HL-60/S4 treated with retinoic acid at 250 ng/mL for 4 days and 3 days (cell line): Measurements from ENCODE around the gene COL8A1.
"Not testable (repeated sequence)": the region's sequence is repeated elsewhere in the genome, so short reads cannot be mapped to it uniquely, and the experiment has no call there.

Experiments used
- in situ Hi-C: fragments of 300-500 bp; cut with MboI; formaldehyde crosslinking; loops from 2 replicates; pipeline ENCODE4 v1.7.0; 2022; ENCODE audit warnings: low sequenced_read_pairs

Gene COL8A1

DNA sequence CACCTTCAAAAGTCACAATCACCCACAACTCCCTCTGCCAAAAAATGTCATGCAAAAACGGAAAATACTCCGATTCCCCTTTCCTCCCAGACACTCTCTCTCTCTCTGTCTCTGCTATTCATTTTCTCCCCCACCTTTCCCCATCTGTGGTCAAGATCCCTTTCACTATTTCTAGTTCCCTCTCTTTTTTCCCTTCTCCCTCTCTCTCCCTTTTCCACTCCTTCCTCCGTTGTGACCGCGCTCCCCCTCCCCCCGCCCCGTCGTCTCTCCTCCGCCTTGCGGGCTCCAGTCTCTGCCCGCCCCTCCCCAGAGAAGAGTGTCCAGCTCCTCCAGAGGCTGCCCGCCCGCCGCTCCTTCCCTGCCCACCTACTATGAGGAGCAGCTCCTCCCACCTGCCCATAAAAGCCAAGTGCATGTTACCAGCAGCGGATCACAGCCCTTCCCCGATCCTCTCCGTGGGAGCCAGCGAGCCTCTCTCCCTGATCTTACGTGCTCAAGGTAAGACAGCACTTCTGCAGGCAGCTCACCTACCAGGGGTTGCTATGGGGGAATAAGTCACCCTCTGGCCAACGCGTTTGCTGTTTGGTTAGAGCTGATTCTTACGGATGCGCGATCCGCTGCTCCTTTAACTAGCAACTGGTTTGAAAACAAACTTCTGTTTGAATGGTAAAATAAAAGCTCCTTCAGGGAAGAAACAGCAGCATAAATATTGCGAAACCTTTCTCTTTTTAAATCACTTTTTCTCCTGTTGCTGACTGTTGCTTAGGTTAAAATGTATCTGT lies at the start of gene COL8A1:
Gene COL8A1, plus strand, starts transcription at position 428 of the 782 bp plus-strand sequence. CDS start 152,089 bp downstream, outside the sequence.
- in situ Hi-C loops = no loop called here

DNA sequence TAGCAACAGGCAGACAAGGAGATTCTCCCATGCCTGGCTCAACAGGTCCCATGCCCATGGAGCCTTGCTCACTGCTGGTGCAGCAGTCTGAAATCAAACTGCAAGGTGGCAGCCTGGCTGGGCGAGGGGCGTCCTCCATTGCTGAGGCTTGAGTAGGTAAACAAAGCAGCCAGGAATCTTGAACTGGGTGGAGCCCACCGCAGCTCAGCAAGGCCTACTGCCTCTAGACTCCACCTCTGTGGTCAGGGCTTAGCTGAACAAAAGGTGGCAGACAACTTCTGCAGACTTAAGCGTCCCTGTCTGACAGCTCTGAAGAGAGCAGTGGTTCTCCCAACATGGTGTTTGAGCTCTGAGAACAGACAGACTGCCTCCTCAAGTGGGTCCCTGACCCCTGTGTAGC lies 49.2 kb upstream of the COL8A1 start:
- in situ Hi-C loops = not testable (repeated sequence)

DNA sequence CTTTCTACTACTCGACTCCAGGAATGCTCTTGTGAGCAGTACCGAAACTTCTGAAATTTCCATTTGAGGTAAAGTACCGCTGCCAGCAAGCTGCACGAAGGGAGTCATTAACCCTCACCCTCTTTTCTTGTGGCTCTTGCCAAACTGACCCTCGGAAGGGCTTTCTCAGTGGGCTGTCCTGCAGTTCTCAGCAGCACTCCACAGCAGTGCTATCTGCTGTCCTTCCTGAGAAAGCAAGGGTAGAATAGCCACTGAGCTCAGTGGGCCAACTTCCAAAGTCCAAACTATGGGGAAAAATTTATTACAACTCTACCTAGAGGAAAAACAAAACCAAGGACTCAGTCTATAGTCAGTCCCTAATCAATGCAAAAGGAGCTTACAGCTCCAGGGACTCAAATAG lies 38.5 kb upstream of the COL8A1 start:
- in situ Hi-C loops = no loop called here

DNA sequence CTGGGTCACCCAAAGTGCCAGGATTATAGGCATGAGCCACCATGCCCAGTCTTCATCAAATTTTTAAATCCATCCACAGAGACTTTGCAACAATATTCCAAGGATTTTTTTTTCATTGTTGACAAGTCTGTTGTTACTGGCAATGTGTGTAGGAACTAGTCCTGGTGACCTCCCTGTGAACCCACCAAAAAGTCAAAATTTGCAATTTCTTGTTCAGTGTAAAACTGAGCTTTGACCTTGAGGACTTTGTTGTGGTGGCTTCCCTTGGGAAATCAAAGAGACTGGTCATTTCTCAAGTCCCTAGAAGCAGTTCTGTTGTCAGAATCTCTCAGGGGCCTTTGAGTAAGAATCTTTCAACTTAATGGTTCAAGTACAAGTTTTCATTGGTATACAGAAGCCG lies 36.9 kb upstream of the COL8A1 start:
- in situ Hi-C loops = no loop called here

DNA sequence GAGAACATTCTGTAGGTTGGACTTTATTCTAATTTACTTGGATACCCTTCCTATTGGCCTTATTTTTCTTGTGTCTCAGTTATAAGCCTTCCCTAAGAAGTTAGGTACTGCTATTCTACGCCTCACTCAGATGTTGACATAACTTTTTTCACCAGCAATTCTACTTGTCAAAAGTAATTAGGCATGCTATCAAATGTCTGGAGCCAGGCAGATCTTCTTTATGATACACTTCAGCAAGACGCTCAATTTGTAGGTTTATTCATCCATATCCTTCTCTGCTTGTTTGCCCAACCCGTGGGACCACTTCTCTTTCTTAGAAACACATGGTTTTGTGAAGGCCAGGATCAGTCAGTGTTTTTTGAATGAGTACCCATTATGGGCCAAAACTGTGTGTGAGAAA lies 36.2 kb upstream of the COL8A1 start:
- in situ Hi-C loops = no loop called here

DNA sequence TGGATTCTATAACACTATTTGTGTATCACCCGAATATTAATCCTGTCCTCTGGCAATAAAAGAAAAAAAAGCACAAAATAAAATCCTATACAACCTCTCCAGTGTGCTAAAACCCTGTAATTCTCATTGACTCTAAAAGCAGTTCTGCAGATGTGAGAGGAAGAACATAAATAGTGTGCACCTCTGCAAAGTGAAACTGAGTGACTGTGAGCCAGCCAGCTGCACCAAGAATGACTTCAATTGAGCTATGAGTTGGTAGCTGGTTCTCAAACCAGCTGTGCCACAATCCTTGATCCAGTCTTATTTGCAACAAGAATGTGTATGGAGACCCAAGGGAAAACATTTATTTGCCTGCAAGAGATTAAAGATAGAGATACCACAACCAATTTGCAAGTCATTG lies 31.2 kb upstream of the COL8A1 start:
- in situ Hi-C loops = no loop called here

DNA sequence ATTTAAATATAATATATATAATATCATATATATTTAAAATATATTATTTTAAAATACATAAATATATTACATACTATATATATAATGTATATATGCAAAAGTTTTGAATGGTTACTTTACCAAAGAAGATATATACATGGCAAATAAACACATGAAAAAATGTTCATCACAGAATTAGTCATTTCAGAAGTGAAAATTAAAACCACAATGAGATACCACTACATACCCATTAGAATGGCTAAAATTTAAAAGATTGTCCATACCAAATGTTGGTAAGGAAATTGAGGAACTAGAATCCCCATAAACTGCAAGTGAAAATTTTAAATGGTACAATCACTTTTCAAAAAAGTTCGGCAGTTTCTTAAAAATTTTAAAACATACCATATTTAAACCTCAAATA lies 23.6 kb upstream of the COL8A1 start:
- in situ Hi-C loops = no loop called here

DNA sequence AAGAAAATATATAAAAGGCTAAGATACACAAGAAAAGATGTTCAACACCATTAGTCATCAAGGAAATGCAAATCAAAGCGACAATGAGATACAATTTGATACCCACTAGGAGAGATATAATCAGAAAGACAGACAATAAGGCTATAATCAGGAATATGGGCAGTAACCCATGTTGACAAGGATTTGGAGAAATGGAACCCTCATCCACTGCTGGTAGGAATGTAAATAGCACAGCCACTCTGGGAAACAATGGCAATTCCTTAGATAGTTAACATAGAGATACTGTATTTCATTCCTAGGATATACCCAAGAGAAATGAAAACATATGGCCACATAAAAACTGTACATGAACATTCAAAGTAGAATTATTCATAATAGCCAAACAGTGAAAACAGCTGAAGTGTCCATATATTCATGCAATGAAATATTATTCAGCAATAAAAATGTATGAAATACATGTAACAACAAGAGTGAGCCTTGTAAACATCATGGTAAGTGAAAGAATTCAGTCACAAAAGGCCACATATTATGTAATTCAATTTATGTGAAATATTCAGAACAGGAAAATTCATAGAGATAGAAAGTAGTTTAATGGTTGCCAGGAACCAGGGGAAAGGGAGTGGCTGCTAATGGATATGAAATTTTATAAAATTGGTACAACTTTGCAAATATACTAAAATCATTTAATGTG lies 18.2 kb upstream of the COL8A1 start:
- in situ Hi-C loops = no loop called here

DNA sequence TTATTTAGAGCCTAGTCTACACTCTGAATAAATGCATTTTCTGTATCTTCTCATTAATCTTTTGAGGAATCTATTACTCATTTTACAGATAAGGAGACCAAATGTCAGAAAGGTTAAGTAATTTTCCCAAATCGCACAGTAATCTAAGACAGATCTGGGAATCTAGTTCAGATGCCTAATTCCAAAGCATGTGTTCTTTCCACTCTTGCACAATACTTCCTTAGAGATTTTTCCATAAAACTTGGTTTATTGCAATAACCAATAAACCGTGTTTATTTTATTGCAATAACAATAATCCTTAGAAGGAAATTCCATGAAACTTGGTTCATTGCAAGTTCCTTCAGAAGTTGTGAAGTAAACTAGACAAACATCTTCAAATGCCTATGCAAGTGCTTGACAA lies 17.4 kb upstream of the COL8A1 start:
- in situ Hi-C loops = no loop called here

DNA sequence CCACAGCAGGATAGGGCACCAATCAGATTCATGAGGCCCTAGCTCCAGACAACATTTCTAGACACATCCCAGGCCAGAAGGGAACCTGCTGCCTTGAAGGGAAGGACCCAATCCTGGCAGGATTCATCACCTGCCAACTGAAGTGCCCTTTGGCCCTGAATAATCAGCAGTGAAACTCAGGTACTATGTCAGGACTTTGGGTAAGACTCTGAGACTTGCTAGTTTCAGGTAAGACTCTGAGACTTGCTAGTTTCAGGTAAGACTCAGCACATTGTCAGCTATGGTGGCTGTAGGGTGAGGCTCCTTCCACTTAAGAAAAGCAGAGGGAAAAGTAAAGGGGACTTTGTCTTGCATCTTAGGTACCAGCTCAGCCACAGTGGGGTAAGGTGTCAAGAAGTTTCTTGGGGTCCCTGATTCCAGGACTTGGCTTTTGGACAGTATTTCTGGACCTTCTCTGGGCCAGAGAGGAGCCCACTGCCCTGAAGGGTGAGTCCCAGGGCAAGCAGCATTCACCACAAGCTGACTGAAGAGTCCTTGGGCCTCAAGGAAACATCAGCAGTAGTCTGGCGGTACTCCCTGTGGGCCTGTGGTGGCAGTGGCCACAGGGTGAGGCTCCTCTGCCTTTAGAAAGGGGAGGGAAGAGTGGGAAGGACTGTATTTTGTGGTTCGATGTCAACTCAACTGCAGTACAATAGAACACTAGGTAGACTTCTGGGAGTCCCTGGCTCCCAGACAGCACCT lies 13.7 kb upstream of the COL8A1 start:
- in situ Hi-C loops = no loop called here

DNA sequence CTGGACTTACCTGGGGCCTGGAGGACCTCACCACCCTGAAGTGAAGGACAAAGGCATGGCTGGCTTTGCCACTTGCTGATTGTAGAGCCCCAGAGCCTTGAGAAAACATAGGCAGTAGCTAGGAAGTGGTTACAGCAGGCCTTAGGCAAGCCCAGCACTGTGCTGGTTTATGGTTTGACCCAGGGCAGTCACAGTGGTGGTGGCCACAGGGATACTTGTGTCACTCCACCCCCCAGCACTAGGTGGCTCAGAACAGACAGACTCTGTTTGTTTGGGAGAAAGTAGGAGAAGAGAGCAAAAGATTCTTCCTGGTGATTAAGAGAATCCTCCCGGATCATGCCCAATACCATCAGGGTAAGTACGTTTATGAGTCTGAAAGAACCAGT lies 13.2 kb upstream of the COL8A1 start:
- in situ Hi-C loops = no loop called here

DNA sequence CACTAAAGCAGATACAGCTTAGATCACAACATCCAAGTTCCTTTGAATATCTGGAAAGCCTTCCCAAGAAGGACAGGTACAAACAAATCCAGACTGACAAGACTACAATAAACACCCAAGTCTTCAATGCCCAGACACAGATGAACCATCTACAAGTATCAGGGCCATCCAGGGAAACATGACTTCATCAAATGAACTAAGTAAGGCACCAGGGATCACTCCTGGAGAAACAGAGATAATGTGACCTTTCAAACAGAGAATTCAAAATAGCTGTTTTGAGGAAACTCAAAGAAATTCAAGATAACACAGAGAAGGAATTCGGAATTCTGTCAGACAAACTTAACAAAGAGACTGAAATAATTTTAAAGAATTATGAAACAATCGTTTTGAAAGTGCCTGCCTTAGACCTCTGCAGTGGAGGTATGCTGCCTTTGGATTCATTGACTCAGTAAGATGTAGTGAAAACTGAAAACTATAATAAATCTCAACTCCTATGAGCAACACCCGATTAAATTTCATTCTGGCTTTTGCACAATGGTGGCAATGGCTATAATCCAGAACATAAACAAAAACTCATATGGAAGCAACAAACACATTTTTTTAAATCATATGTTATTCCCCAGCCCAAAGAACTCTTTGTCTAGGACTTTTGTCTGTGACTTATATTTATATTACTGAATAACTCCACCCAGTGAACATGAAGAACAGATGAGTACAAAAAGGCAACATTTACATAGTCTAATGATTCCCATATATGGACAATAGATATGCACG lies 12.6 kb upstream of the COL8A1 start:
- in situ Hi-C loops = no loop called here

DNA sequence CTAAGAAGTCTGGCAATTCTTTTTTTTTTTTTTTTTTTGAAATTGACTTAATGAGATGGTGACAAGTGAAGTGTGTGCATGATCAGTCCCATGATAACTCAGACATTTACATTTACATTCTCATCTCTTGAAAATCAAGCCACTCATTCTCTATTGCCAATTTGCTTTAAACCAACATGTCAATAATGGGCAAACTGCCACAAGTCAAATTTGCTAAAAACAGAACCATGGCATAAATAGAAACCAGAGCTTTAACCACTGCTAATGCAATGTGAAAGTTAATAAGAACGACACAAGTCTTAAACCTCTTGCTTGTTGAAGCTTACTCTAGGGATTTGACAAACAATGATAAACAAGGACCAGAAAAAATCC lies 12.0 kb upstream of the COL8A1 start:
- in situ Hi-C loops = no loop called here

DNA sequence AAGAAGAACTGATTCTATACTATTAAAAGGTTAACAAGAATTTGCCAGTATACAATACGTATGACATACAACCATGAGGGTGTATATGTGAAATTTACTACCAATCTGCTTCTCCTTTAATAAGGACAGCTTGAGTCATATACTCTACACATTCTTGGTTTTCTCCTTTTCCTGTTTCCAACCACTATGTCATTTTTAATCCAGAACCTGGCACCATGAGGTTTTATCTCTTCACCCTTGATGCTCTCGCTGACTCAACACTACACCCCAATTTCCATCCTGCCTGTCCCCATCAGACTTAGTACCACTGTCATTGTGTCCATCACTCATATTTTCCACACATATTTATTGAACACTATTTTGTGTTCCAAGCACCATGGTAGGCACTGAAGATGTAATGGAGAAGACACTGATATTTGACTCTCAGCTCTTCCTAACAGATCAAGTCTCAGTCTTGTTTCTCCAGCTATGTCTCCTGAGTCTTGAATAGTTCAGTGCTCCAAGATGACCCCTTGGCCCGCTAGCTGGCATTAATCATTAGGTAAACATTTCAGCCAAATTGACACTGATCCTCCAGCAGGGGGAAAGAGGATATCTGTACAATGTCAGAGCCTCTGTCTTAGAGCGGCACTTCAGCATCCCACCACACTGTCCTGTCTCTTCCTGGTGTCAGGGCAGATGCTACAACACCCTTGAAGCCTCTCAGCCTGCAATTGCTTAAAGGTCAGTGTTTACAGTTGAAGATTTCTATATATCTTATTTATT lies 11.2 kb upstream of the COL8A1 start:
- in situ Hi-C loops = no loop called here

DNA sequence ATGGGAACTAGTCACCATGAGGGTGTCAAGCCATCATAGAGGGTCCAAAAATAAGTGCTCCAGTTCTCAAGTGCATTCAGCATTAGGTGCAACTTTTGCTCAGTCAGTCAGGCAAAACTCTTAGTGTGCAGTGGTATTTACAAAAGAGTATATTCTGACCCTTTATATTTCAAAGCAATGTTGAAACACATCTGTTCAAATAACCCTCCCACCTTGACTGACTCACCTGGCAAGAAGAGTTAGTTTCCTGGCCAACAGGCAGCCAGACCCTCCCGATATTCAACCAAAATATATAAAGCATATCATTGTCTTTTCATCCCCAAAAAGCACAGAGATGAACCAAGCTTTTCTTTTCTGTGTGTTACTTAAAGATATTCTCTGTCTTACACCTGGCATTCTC lies 7.6 kb upstream of the COL8A1 start:
- in situ Hi-C loops = no loop called here

DNA sequence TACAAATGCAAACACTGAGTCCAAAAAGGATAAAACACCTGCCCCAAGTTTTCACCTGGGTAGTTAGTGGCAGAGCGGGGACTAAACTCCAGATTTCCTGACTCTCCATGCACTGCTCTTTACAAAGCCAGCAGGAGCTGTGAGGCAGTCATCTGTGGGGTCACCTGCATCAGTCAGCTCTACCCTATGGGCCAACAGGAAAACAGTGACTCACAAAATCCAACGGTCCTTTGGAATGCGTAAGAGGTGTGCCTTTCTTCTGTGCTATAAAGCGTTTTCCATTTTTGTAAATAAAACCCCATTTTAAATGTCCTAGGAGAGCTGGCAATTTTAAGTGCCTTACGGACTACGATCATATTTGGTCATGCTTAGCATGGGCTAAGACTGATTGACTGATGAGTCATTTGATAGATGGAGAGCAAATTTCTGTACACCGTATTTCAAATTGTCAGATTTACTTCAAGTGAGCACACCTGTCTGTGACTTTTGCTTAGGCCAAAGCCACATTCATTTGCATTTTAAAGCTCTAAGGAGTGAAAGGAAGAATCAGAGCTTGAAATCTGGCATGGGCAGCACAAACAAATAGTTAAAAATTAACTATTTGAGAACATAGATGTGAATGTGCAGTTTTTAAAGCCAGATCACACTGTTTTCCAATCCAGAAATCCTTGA lies 4.4 kb upstream of the COL8A1 start:
- in situ Hi-C loops = no loop called here

DNA sequence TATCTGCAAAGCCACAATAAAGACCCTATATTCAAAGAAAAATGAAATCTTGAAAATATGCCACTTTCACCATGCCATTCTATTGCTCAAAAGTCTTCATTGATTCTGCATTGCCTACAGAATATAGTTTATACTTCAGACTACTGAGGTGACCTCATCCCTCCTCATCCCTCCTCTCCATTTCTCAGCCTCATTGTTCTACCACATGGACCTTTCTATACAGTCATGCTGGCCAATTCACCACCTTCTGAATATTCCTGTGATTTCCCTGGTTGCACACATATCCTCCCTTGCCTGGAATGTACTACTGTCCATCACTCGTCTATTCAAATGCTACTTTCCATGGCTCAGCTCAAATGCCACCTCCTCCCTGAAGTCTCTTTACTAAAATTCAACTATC lies 3.5 kb upstream of the COL8A1 start:
- in situ Hi-C loops = no loop called here

DNA sequence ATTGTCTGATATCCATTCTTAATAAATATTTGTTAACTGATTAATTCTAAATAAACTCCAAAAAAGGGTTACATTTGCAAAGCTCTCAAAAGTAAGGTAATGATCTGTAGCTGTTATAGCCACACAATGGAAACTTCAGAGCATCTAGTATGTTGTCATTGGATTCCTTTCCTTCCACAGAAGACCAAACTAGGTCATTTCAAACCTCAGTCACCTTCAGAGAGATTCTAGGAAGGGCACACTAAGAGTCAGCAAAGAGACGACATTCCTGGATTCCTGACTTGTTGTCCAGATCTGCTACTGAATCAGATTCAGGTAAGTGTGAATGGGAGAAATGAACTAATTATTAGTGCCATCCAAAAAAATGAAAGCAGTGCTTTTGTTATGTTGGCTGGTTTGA lies 3.0 kb upstream of the COL8A1 start:
- in situ Hi-C loops = no loop called here

DNA sequence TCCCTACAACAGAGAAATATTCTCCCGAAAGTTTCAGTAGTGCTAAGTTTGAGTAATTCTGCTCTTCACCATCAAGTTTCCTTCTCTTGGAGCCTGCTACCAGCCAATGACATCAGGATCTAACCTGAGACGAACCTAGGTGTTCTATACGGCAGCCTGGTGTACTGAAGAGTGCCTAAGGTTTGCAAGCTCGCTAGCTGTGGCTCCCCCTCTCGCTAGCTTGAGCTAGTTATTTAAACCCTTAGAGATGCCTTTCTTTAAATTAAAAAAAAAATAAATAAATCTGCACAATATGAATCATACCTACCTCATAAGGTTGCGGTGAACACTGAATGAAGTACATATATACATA lies 1.4 kb upstream of the COL8A1 start:
- in situ Hi-C loops = no loop called here
